NB4 (cell line): ENCODE results near the gene GREM1.

Experiments
- DNase-seq: peaks from one replicate; pipeline ENCODE4 v3.0.0; 2010; ENCODE audit warnings: low read depth
- H3K4me3 ChIP-seq: one replicate; pipeline ENCODE4 v1.5.1; 2011; ENCODE audit warnings: mild to moderate bottlenecking, low read depth, low read length, moderate library complexity
- MYC ChIP-seq: IDR thresholded peaks from 2 replicates; pipeline ENCODE4 v1.6.1; 2011; ENCODE audit warnings: low read depth, low read length
- POLR2A ChIP-seq: IDR thresholded peaks from 2 replicates; pipeline ENCODE4 v1.6.1; 2011; ENCODE audit warnings: mild to moderate bottlenecking; ENCODE audit not compliant: insufficient read length; ENCODE audit errors: extremely low read depth
- TF ChIP-seq, protein P1 (sequence below): IDR thresholded peaks from 2 replicates; pipeline ENCODE4 v1.6.1; 2011; ENCODE audit warnings: low read depth, low read length
- TF ChIP-seq, protein P2 (sequence below): IDR thresholded peaks from one replicate; pipeline ENCODE4 v1.5.1; 2012; ENCODE audit warnings: low read depth, low read length

Gene GREM1

DNA sequence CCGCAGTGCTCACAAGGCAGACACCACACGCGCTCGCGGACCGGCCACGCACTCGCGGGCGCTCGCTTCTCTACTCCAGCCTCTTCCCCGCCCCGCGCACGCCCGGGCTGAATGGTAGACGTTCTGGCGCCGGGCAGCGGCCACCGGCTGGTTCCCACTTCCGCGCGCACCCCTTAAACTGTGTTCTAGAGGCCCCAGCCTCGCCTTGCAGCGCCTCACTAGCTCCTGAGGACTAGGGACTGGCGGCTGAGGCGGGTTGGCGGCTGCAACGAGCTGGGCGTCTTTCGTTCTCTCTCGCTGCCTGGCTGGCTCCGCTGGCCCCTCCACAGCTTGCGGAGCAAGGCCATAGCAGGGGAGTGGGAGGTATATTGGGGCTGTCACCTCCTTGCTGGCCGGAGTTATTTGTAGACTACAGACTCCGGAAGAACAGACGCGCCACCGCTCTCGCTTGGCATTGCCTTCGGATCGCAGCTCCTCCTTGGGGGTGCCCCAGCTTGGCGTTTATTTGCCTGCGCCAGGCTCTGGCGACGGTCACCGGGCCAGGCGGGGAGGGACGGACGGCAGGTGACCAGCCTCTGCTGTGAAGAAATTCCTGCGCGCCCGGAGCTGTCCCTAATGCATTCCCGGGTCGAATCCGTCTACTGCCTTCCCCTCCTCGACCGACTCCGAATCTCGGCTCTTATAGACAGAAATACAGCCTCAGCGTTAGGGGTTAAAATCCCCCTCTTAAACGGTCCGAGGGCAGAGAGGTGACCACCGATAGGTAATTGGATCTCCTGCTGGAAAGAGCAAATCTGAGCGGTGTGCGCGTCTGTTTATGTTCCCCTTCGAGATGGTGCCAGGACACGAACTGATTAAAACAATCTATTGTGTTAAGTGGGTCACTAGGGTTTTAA, 1.3 kb downstream of the GREM1 start:
- H3K4me3 ChIP-seq, result no peak overlapping the region
- no peak for DNase-seq
- TF ChIP-seq MYC (no peak), POLR2A (no peak)
- TF ChIP-seq, protein P1, sequence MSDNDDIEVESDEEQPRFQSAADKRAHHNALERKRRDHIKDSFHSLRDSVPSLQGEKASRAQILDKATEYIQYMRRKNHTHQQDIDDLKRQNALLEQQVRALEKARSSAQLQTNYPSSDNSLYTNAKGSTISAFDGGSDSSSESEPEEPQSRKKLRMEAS, result no peak
- TF ChIP-seq, protein P2, sequence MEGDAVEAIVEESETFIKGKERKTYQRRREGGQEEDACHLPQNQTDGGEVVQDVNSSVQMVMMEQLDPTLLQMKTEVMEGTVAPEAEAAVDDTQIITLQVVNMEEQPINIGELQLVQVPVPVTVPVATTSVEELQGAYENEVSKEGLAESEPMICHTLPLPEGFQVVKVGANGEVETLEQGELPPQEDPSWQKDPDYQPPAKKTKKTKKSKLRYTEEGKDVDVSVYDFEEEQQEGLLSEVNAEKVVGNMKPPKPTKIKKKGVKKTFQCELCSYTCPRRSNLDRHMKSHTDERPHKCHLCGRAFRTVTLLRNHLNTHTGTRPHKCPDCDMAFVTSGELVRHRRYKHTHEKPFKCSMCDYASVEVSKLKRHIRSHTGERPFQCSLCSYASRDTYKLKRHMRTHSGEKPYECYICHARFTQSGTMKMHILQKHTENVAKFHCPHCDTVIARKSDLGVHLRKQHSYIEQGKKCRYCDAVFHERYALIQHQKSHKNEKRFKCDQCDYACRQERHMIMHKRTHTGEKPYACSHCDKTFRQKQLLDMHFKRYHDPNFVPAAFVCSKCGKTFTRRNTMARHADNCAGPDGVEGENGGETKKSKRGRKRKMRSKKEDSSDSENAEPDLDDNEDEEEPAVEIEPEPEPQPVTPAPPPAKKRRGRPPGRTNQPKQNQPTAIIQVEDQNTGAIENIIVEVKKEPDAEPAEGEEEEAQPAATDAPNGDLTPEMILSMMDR, result no peak

DNA sequence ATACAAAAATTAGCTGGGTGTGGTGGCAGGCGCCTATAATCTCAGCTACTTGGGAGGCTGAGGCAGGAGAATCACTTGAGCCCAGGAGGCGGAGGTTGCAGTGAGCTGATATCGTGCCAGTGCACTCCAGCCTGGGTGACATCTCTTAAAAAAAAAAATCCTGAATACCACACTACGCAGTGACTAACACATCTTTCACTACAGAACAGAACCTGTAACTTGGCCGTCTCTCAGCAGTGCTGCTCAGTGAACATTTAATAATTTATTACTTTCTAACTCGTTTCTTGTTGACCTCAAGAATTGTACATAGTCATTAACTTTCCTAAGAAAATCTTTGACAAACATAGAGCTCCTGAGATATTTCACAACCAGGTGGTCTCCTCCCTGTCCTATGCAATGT, 3.8 kb downstream of the GREM1 start:
- no peak overlapping the region for H3K4me3 ChIP-seq
- no peak for TF ChIP-seq MYC
- TF ChIP-seq, protein P1, result no peak
- TF ChIP-seq, protein P2, result no peak
- no peak for TF ChIP-seq POLR2A
- DNase-seq, result no peak

DNA sequence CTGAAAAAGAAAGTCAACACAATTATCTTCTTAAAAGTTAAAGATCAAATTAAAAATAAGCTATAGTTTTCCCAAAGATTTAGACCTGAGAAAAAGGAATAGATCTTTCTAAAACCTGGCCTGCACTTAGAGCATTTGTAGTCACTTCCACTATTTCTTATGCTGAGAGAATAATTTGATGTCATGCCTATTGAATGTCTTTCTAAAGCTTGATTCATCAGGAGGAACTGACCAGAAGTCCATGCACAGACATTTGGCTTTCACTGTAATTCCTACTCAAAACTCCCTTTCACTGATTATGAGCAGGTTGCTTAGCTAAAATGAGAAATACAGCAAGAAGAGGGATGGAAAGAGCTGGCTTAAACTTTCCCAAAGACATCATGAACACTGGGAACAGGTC, 4.3 kb downstream of the GREM1 start:
- no peak overlapping the region for H3K4me3 ChIP-seq
- TF ChIP-seq, protein P1, result no peak
- TF ChIP-seq, protein P2, result no peak
- TF ChIP-seq POLR2A (no peak), MYC (no peak)
- DNase-seq, result no peak

DNA sequence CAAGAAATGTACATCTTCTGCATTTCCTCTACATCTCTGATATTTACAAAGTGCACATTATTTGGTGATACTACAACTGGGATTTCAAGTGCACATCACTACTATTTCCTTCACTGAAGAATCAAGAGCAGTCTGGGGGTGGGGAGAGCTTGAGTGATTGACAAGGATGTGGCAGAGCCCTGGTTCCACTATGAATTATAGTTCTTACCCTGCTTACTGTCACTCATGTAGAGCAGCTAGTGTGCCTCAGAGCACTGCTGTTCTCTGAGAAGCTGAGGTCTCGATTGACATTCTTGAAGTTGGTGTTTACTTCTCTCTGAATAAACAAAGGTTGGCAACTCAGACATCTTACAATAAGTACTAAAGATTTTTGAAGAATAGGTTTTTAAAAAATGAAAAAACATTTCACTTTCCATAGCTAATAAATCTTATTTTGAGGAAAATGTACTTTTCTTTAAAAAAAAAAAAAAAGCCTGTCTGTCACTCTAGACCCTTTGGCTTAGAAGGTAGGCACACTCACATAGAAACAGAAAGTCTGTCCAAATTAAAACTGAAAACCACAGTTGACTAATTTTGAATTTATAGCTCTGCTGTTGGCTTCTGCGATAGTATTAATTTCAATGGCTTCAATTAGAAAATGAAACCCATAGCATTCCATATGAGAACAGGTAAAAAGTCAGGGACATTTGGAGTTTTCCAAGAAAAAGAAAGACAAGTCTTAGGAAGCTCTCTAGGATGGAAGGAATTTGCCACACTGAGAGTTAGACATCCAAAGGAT, 5.6 kb downstream of the GREM1 start:
- DNase-seq, result no peak
- no peak overlapping the region for H3K4me3 ChIP-seq
- TF ChIP-seq, protein P2, result no peak
- TF ChIP-seq, protein P1, result no peak
- TF ChIP-seq POLR2A (no peak), MYC (no peak)

DNA sequence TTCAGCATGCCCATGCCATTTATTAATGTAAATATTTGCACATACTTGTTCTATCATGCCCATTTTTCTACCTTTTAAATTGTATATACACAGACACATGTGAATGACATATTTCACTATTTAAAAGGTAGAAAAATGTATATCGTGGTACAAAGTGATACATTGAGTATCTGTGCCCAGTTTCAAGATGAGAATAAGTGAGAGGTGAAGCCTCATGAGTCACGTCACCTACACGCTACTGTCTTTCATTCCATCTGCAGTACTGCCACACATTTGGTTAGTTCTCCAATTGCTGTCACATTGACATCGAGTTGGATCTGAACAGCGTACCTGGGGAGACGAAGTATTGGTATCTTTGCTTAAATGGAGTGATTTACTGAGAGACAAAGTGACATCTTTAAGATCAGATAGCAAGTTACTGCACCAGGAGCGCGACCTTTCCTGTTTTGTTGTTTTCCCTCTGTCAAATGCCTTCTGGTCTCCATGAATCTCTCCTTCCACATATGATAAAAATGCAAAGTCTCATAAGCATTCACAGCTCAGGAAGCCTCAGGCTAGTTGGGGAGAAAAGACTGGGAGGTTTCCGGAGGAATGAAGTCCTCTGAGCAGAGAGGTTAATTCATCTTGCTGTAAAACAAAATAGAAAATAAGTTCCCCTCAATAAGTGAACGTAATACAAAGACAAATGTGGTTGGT, 12.0 kb downstream of the GREM1 start:
- TF ChIP-seq POLR2A, result no peak
- TF ChIP-seq, protein P2, result no peak
- no peak for DNase-seq
- H3K4me3 ChIP-seq, result no peak overlapping the region
